ENCODE results near the gene HMGCL. TPM values are rescaled to one million over a fixed set of nuclear protein-coding genes. Genes with fewer than 3 reads are reported as not detected.
A peak's percentile ranks its signal among the peaks of the same experiment; 100 is the strongest.

Gene HMGCL
- polyA plus RNA-seq, 3 donors = 17.8 to 26.7 (median 22.1) TPM

- Histone ChIP-seq H3K27me3 (ENCODE audit: control insufficient read depth in 2 of 2, insufficient read depth in 2 of 2, low read length in 2 of 2) (no peaks in the 10 kb centered on the region), H3K27ac (ENCODE audit: low read depth in 1 of 2, low read length in 2 of 2) (peak overlapping the region in 1 of 2 donors; percentile 41), H3K4me2 (replicated peaks; ENCODE audit: extremely low read depth, low read length, poor library complexity, severe bottlenecking) (peak overlapping the region; percentile 89), H3K9ac (ENCODE audit: insufficient read depth, low read length, poor library complexity, severe bottlenecking) (no peak overlapping the region), H3K36me3 (replicated peaks in 1 of 2; ENCODE audit: control insufficient read depth in 1 of 2, insufficient read depth in 2 of 2, low read length in 2 of 2) (peaks cover 35 to 61% of the 10 kb centered on the region in 2 donors), H3K4me3 (replicated peaks in 1 of 3; ENCODE audit: low read depth in 2 of 3, low read length in 3 of 3) (peak overlapping the region in 1 of 3 experiments; percentile 85), H3K9me3 (replicated peaks in 1 of 2; ENCODE audit: control insufficient read depth in 1 of 2, insufficient read depth in 1 of 2, low read length in 2 of 2) (no peaks in the 10 kb centered on the region), H2AFZ (ENCODE audit: insufficient read depth, low read depth, low read length, poor library complexity, severe bottlenecking) (no peak overlapping the region), H3K79me2 (ENCODE audit: insufficient read depth, low read length) (peaks cover 31% of the 10 kb centered on the region), H3K4me1 (ENCODE audit: control insufficient read depth in 1 of 2, insufficient read depth in 2 of 2, low read length in 2 of 2) (peaks cover 22 to 34% of the 10 kb centered on the region in 2 donors), H4K20me1 (ENCODE audit: insufficient read depth, low read length) (peaks cover 19% of the 10 kb centered on the region)
- Mint-ChIP-seq H3K4me1 (peaks cover 24% of the 10 kb centered on the region), H3K9me3 (peaks cover 0 to 3% (median 0%) of the 10 kb centered on the region in 7 donors), H3K27ac (peak overlapping the region in 6 of 7 donors; percentile 46 to 98 (median 92)), H3K4me3 (peak overlapping the region; percentile 93 to 98), H3K27me3 (ENCODE audit: low read depth in 3 of 3) (no peaks in the 10 kb centered on the region), H3K36me3 (peaks cover 30 to 56% of the 10 kb centered on the region in 2 donors)
- no peak for TF ChIP-seq CTCF (IDR thresholded peaks at IDR 0.05)
- DNase-seq = peak in 1 of 3 donors; percentile 5
- intact Hi-C loops (cut with micrococcal nuclease) = no loop called here
- WGBS (ENCODE audit: insufficient coverage) = 89% methylated on average over 16 of the region's 19 CpGs
These were observed 32.9 kb downstream of the HMGCL start for GRCh38 chr1:23792151-23792945.

DNA sequence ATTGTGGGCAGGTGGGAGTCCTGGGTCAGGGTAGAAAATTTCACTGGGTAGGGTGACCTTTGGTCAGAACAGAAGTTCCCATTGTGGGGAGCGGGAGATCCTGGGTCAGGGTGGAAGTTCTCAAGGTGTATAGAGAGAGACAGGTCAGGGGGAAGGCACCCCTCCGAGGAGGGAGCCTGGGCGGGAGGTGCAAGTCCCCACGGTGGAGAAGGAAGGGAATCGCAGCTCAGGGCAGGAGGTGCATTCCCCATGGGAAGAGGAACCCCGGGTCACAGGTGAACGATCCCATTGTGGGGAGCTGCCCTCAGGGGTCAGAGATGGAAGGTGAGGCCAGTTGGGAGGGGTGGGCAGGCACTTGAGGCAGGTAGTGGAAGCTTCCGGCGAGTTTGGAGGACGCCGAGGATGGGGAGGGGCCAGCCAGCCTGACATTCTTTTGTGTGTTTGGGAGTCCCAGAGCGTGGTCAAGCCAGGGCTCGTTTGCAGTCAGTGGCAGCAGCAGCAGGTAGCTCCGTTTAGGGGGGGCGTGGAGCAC lies 33.6 kb downstream of the HMGCL start:
- peaks cover 35 to 63% of the 10 kb centered on the region in 2 donors for H3K36me3 ChIP-seq (replicated peaks in 1 of 2; ENCODE audit: control insufficient read depth in 1 of 2, insufficient read depth in 2 of 2, low read length in 2 of 2)
- Mint-ChIP-seq H3K9me3 (peaks cover 0 to 3% (median 0%) of the 10 kb centered on the region in 7 donors), H3K36me3 (peaks cover 34 to 56% of the 10 kb centered on the region in 2 donors), H3K4me3 (peak overlapping the region; percentile 93 to 98), H3K27me3 (ENCODE audit: low read depth in 3 of 3) (no peaks in the 10 kb centered on the region), H3K27ac (peak overlapping the region; percentile 86 to 98 (median 92)), H3K4me1 (peaks cover 24% of the 10 kb centered on the region)
- peak overlapping the region; percentile 87 for H2AFZ ChIP-seq (ENCODE audit: insufficient read depth, low read depth, low read length, poor library complexity, severe bottlenecking)
- H3K27ac ChIP-seq (ENCODE audit: low read depth in 1 of 2, low read length in 2 of 2) = peak overlapping the region; percentile 49 to 87
- H4K20me1 ChIP-seq (ENCODE audit: insufficient read depth, low read length) = peaks cover 19% of the 10 kb centered on the region
- H3K9me3 ChIP-seq (replicated peaks in 1 of 2; ENCODE audit: control insufficient read depth in 1 of 2, insufficient read depth in 1 of 2, low read length in 2 of 2) = no peaks in the 10 kb centered on the region
- H3K4me3 ChIP-seq (replicated peaks in 1 of 3; ENCODE audit: low read depth in 2 of 3, low read length in 3 of 3) = peak overlapping the region; percentile 52 to 85 (median 79)
- H3K4me1 ChIP-seq (ENCODE audit: control insufficient read depth in 1 of 2, insufficient read depth in 2 of 2, low read length in 2 of 2) = peaks cover 22 to 34% of the 10 kb centered on the region in 2 donors
- no peak for TF ChIP-seq CTCF (IDR thresholded peaks at IDR 0.05)
- intact Hi-C loops (cut with micrococcal nuclease) = no loop called here
- H3K27me3 ChIP-seq (ENCODE audit: control insufficient read depth in 2 of 2, insufficient read depth in 2 of 2, low read length in 2 of 2) = no peaks in the 10 kb centered on the region
- H3K4me2 ChIP-seq (replicated peaks; ENCODE audit: extremely low read depth, low read length, poor library complexity, severe bottlenecking) = peak overlapping the region; percentile 89
- DNase-seq = peak in 1 of 3 donors; percentile 23
- WGBS (ENCODE audit: insufficient coverage) = 0% methylated on average over 13 of the region's 15 CpGs
- peak overlapping the region; percentile 70 for H3K9ac ChIP-seq (ENCODE audit: insufficient read depth, low read length, poor library complexity, severe bottlenecking)
- peaks cover 31% of the 10 kb centered on the region for H3K79me2 ChIP-seq (ENCODE audit: insufficient read depth, low read length)
